Measurements from ENCODE around the gene COTL1.
A peak's percentile ranks its signal among the peaks of the same experiment; 100 is the strongest.
"Not testable (repeated sequence)": the region's sequence is repeated elsewhere in the genome, so short reads cannot be mapped to it uniquely, and the experiment has no call there.

COTL1 gene

DNA sequence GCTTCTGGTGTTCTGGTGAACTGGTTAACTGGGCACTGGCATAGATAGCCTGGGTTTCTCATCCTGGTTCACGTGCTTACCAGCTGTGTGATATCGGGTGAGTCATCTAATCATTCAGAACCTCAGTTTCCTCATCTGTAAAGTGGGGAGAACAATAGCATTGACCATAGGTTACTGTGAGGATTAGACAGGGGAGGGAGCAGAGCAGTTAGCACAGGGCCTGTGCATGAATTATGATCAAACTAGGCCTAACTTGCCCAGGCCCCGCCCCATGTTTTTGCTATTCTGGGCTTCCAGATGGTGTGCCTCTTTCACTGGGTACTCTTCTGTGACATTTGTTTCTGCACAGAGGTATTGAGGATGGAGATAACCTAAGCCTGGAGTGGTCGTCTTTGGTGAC lies 25.8 kb upstream of the COTL1 start:
- DNase-seq (ENCODE audit: low spot score) (no peak), FAIRE-seq (no peak)

DNA sequence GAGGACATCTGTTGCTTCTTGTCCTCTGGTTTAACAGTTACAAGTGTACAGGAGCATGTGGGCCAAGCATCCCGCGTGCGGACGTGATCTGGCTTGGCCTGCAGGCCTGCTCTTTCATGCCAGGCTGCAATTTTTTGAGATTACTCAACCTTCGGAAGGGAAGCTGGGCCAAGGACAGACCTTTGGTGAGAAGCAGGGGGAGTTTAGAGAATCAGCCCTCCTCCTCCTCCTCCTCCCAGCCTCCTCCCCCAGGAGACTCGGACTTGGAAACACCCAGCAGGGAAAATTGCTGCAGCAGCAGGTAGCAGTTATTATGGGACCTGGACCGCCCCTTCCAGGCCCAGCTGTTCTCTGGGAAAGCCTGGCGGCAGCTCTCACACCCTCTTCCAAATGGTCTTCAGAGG lies 25.3 kb upstream of the COTL1 start:
- peak; percentile 87 for DNase-seq (ENCODE audit: low spot score)
- peak; percentile 86 for FAIRE-seq

DNA sequence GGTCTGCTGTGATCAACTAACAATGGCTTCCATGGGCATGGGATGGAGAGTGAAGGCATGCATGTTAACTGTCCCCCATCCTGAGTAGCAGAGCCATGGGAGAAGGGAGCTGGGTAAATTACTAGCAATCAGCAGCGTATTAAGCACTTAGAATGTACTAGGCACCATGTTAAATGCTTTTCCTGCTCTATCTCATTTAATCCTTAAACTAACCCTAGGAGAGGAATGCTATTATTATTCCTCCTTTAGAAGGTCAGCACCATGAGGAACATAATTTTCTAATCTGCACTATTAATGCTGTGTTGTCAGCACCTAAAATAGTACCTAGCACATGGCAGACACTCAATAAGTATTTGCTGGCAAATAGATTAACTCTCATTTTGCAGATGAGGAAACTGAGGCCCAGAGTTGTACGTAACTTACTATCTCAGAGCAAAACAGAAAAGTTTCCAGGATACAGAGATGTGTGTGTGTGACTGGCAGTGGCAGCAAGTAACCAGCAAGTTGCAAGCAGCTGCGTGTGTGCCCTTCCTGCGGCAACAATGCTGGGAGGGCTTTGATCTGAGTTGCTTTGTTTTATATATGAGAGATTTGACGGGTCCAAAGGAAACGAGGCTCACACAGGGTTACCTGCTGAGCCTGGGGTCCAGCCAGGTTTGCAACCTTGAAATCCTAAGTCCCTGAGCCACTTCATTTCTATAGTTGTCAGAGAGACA lies 23.9 kb upstream of the COTL1 start:
- no peak for DNase-seq (ENCODE audit: low spot score)
- FAIRE-seq, result no peak

DNA sequence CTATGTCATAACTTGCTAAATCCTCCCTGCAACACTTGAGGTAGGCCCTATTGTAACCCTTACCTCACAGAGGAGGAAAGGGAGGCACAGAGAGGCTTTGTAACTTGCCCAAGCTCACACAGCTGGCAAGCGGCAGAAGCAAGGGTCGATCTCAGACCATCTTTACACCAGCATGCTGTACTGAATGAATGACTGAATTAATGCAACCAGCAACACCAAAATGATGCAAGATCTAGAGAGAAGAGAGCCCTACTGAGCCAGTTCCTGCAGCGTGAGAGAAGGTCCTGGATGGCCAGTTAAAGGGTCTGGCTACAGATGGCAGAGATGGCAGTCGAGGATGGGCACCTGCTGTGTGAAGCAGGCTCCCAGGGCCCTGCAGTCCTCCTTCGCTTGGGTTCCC lies 22.3 kb upstream of the COTL1 start:
- no peak for FAIRE-seq
- no peak for DNase-seq (ENCODE audit: low spot score)

DNA sequence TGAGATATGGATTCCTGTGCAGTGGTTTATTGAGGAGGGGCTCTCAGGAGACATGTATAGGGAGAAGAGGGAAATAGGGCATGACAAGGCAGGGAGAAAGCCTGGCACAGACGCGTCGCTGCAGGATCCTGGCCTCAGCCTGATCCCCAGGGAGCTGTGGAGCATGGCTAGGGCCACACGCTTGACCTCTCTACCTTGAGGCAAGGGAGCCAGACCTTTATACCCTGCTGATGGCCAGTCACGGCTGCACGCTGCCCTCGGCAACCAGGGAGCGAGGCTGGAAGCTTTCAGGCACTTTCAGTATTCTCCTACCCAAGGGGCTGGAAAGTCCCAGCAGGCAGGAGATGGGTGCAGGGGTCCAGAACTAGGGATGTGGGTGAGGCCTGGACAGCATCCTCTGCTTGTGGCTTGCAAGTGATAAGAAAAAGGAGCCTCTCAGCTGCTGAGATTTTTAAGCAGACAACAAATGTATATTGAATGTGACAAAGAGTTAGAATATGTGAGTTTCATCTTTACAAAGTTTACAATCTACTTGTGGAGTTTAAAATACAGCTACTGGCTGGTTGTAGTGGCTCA lies 20.4 kb upstream of the COTL1 start:
- FAIRE-seq (no peak), DNase-seq (ENCODE audit: low spot score) (no peak)

DNA sequence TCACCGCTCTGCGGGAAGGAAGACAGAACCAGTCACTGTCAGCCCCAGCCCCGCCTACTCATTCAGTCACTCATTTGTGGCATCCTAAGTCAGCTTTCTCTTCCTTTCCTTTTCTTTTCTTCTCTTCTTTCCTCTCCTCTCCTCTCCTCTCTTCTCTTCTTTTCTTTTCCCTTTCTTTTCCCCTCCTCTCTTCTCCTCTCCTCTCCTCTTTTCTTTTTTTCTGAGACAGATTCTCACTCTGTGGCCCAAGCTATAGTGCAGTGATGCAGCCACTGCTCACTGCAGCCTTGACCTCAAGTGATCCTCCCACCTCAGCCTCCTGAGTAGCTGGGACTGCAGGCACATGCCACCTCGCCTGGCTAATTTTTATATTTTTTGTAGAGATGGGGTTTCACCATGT lies 19.8 kb upstream of the COTL1 start:
- FAIRE-seq (no peak), DNase-seq (ENCODE audit: low spot score) (no peak)

DNA sequence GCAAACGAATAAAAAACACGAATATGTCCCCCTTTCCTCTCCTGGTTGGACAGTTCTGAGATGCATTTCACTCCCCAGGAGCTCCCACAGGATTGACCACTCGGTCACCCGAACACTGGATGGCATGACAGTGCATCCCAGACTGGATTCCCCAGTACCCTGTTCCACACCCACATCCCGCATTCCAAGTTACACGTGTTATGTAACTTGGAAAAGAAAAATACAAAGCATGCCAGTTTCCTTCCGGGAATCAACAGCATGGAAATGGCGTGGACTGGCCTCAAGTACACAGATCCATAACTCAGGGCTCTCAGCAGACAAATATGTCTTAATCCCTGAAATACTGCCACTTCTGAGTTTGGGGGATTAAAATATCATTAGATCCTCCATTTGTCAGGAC lies 17.8 kb upstream of the COTL1 start:
- DNase-seq (ENCODE audit: low spot score) (no peak), FAIRE-seq (no peak)

DNA sequence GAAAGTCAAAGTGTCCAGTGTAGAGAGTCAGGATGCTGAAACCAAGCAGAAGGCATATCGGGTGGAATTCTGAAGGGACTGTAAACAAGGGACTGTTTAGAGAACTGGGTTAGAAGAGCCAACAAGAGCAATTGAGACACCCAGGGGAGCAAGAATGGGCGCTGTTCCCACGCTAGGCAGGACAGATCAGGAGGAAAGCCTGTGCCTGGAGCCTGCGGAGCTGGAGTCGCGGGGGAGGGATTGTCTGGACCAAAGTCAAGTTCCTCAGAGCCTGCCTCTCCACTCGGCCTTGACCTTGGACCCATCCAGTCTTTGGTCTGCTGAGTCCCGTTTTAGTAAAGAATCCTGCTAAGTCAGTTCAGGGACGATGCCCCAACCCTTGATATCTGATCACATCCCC lies 15.7 kb upstream of the COTL1 start:
- DNase-seq (ENCODE audit: low spot score) (no peak), FAIRE-seq (no peak)

DNA sequence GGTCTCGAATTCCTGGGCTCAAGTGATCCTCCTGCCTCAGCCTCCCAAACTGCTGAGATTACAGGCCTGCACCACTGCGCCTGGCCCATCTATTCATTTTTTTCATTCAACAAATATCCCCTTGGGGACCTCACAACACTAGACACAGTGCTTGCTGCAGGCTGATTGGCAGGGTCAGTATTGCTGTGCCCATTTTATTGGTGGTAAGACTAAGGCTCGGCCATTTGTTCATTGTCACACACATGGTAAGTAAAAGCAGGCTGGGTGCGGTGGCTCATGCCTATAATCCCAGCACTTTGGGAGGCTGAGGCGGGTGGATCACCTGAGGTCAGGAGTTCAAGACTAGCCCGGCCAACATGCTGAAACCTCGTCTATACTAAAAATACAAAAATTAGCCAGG lies 15.0 kb upstream of the COTL1 start:
- DNase-seq (ENCODE audit: low spot score); FAIRE-seq: not testable (repeated sequence)

DNA sequence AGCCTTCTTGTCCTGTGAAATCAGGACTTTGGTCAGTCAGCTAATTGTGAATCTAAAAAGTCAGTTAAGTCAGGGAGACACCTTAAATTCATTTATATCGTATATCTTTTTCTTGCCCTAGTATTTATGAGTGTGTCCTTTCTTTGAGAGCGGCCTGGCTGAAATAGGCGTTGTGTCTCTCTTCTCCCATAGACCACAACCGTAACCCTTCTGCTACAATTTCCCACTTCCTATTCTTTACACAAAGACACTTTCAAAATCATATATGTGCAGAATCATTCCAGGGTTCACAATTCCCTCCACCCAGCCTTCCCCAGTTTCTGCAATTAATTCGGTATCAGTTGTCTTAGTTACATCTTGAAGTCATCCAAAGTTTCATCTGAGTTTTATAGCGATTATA lies 14.0 kb upstream of the COTL1 start:
- no peak for DNase-seq (ENCODE audit: low spot score)
- FAIRE-seq, result no peak

DNA sequence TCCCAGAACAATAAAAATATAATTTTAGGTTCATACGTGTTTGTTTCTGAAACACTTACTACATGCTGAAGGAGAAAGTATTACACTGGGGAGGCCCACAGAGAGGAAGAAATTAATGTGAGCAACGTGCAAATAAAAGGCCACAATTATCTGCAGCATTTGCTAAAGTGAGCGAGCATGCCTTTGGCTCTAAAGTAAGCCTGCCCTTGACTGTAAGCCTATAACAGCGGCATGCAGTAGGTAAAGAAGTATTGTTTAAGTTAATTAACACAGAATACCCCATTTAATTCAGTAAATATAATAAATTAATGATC lies 13.2 kb upstream of the COTL1 start:
- DNase-seq (ENCODE audit: low spot score) (no peak), FAIRE-seq (no peak)

DNA sequence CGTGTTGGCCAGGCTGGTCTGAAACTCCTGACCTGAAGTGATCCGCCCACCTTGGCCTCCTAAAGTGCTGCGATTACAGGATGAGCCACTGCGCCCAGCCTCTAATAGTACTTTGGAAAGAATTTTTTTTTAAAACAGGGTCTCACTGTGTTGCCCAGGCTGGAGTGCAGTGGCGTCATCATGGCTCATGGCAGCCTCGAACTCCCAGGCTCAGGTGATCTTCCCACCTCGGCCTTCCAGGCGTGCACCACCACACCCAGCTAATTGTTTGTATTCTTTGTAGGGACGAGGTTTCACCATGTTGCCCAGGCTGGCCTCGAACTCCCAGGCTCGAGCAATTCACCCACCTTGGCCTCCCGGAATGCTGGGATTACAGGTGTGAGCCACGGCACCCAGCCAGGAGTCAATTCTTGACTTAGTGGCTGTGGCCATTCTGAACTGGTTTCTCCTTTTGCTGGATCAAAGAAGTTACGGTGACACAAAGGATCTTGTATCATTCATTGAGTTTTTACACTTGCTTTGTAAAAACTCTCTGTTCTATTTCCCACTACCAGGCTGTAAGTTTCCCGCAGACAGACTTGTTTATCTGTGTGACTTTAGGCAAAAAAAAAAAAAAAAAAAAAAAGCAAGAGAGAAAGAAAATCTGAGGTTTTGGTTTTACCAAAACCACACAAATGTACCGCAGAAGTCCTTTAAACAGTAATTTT lies 12.7 kb upstream of the COTL1 start:
- FAIRE-seq, result no peak

DNA sequence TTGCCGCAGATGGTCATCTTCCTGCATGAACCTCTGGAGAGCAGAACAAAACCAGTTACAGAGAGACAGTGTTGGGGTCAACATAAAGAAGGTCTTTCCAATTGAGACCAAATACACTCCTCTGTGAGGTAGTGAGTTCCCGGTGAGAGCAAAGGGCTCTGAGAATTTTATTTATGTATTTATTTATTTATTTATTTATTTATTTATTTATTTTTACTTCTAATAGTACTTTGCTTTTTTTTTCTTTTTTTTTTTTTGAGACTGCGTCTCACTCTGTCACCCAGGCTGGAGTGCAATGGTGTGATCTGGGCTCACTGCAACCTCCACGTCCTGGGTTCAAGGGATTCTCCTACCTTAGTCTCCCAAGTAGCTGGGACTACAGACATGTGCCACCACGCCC lies 12.1 kb upstream of the COTL1 start:
- FAIRE-seq, result no peak

More for the DNA sequence above, 12.7 kb upstream of the COTL1 start:
- DNase-seq (ENCODE audit: low spot score), result no peak

DNA sequence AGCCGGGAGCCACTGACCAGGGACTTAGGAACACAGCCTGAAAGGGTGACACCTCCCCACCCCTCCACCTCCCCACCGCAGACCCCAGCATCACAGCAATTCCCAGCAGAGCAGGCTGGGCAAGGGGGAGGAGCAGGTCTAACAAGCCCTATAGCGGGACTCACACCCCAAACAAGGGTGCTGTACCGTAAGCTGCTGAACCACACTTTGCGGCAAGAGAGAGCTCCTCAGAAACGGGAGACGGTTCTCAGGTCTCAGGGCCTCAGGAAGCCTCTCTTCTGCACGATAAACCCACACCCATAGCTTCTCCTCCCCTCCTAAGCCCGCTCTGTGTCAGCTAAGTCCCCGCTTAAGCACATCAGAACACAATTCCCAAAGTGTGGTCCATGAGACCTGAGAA lies 11.7 kb upstream of the COTL1 start:
- no peak for DNase-seq (ENCODE audit: low spot score)
- FAIRE-seq, result no peak

More for the DNA sequence above, 12.1 kb upstream of the COTL1 start:
- no peak for DNase-seq (ENCODE audit: low spot score)

DNA sequence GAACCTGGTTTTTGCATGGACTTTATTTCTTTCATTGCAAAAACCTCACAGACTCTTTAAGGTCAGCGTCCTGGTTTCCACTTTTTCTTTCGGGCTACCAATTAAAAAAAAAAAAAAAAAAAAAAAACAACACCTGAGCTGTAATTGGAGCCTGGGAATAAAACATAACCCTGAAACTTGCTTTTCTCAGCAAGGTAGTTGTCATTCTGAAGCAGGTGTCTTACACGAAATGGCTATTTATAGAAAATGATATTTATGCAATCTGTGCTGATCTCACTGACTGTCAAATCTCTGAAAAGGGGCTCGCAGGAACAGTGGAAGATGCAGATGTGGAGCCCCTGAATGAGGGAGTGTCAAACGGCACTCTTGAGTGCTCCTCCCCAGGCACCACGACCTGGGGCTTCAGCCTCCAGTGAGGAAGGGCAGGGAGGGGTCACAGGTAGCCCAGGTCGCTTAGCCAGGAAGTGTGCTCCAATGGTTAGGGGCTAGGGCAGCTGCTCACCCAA lies 10.4 kb upstream of the COTL1 start:
- FAIRE-seq (no peak), DNase-seq (ENCODE audit: low spot score) (no peak)

DNA sequence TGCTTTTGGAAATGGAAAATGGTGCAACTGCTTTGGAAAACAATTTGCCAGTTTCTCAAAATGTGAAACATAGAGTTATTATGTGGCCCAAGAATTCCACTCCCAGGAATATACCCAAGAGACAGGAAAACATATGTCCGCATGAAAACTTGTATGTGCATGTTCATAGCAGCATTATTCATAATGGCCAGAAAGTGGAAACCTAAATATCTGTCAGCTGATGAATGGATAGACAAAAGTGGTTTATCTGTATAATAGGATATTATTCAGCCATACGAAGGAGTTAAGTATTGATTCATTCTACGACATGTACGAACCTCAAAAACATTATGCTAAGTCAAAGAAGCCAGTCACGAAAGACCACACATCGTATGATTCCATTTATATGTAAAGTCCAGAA lies 7.7 kb upstream of the COTL1 start:
- DNase-seq (ENCODE audit: low spot score) (no peak), FAIRE-seq (no peak)

DNA sequence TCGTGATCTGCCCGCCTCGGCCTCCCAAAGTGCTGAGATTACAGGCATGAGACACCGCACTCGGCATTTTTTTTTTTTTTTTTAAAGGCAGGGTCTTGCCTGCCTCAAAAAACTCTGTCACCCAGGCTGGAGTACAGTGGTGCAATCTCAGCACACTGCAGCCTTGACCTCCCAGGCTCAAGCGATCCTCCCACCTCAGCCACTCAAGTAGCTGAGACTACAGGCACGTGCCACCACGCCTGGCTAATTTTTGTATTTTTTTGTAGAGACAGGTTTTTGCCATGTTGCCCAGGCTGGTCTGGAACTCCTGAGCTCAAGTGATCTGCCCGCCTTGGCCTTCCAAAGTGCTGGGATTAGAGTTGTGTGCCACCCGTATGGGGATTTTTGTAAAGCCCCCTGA lies 3.0 kb upstream of the COTL1 start:
- DNase-seq (ENCODE audit: low spot score); FAIRE-seq: not testable (repeated sequence)

DNA sequence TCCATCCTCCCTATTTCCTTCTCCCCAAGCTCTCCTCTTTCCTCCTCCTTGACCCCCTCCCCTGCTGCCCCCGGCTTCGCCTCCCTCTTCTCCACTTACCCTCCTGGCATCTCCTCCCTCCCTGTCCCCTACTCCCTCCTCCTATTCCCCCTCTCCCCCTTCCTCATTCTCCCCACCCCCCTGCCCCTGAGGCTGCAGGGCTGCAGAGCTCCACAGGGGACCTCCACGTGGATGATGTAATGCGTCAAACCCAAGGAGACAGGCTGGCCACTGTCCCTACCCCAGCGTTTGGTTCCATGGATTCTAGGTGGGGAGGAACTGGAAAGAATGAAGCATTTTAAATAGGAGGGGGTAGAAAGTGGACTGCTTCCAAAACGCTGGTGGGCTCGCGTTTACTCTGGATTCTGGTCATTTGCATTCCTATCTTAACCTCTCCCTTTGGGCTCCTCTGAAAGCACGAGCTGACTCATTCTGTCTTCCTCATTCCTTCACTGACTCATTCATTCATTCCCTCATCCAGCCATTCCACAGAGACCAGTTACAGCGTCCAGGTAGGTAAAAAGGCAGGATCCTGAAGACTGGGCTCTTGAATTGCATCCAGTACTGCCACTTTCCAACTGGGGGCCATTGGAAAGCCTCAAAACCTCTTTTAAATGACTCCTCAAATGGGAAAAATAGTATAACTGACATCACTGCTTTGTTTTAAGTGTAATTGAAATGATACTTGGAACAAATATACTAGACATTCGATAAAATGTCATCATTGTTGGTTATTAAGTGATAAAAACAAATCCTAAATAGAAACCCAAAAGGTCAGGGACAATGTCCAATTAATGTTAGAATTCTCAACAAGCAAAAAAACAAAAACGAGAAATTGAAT lies 943 bp upstream of the COTL1 start:
- FAIRE-seq (peak; percentile 94), DNase-seq (ENCODE audit: low spot score) (peak; percentile 99)

DNA sequence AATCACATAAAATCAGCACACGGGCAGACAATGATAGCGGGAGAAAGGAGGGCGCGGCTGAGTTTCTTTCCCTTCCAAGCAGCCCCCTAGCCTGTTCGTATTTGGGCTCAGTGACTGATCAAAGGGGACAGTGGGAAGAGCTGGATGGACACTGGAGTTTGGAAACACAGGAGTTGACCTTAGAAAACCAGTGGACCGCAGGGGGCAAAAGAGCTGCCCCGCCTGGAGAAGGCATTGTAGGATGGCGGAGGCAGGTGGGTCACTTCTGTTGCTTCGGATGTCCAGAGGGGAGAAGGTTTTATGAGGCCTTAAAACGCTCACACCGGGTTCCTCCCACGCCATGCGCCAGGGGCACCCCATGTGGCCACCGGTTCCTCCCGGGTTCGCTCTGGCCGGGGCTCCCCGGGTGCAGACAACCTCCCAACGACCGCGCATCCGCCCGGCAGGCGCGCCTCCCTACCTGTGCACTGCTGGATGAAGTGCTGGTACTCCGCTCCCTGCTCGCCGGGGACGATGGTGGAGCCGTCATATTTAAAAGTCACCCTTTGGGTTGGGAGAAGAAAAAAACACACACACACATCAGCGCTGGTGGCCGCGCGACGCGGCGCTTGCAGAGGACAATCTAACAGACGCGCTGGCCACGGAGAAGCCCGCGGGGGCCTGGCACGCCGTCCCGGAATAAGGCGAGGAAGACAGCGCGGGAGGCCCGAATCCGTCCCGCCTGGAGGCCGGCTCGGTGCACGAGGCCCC lies 662 bp downstream of the COTL1 start:
- FAIRE-seq (no peak), DNase-seq (ENCODE audit: low spot score) (no peak)

DNA sequence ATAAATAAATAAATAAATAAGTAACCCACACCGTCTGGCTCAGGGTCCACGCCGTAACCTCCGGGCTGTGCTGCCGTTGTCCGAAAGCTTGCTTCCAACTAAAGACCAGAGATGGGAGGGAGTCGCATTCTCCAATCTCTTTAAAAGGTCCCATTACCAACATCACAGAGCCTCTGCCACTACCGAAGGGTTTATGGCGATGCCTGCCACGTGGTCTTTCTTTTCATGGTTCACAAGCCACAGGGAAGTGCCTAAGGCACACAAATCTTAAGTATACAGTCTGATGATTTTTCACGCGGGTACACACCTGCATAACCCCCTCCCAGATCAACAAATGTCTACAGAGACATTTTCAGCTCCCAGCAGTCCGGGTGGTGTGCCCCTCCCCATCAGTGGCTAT lies 1.4 kb downstream of the COTL1 start:
- no peak for DNase-seq (ENCODE audit: low spot score)
- FAIRE-seq, result no peak
